Measurements from ENCODE around the gene RCOR2. TPM values are rescaled to one million over a fixed set of nuclear protein-coding genes. Genes with fewer than 3 reads are reported as not detected.

RCOR2 gene
- total and polyA plus RNA-seq, 2 of the 13 experiments (the other 11 are each of a cell fraction or from before 2014, with no cell fraction given), result 8.3 to 8.5 TPM

DNA sequence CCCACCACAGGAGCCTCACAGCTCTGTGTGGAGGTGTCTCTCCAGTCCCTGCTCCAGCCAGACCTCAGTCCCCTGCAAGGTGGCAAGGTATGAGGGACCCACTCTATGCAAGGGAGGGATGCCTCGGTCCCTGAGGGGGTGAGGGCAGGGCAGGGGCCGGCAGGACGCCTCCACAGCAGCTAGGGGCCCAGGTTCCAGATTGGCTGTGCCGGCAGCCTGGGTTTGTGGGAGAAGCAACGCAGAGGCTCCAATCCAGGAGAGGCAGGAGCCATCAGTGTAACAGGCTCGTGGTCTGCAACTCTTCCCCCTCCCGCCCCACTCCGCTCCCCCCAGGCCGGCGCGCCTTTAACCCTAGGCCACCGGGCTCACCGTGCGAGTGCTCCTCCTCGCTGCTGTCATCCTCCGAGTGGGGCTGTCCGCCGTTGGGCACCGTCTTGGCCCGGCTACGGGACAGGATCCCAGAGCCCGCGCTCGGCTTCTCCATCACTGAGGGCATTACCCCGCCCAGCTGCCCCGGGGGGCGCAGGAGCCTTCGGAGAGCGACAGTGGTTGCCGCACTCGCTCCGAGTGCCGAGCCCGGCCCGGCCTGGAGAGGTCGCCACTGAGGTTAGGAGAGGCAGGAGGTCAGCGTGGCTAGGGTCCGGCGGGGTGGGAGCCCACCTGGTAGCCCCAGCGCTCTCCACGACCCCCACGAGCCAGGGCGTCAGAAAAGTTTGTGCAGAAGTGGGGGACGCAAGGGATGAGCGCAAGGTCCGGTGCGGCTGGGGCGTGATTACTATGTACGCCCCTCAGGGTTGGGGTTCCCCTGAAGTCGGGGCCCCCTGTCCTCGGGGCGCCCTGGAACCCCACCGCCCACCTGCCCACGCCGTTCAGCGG, 765 bp downstream of the RCOR2 start (continued):
- TF ChIP-seq ZBTB25 (CRISPR knock-in tag; IDR thresholded peaks at IDR 0.05) (0 out of 2 replicates have a peak, but pooled peaks have one; percentile 8), TCF7 (IDR thresholded peaks at IDR 0.05; ENCODE audit: low read depth) (no peak), PHF8 (CRISPR knock-in tag; IDR thresholded peaks at IDR 0.05) (no peak), ZFY (CRISPR knock-in tag; IDR thresholded peaks at IDR 0.05) (0 out of 2 replicates have a peak, but pooled peaks have one; percentile 23), THRA (CRISPR knock-in tag; IDR thresholded peaks at IDR 0.05; ENCODE audit: borderline replicate concordance) (peak; percentile 25; the same call in 1 of the 2 replicates), SMC3 (IDR thresholded peaks at IDR 0.05; ENCODE audit: low read length) (no peak; the same call in 1 of the 2 replicates), NFE2L2 (IDR thresholded peaks at IDR 0.05; ENCODE audit: low read length) (no peak), ZNF552 (CRISPR knock-in tag; IDR thresholded peaks at IDR 0.05; ENCODE audit: borderline replicate concordance) (no peak), STAT5B (CRISPR knock-in tag; IDR thresholded peaks at IDR 0.05) (no peak), TBX3 (IDR thresholded peaks at IDR 0.05; ENCODE audit: borderline replicate concordance) (no peak), GLI4 (CRISPR knock-in tag; IDR thresholded peaks at IDR 0.05; ENCODE audit: borderline replicate concordance) (no peak), HHEX (CRISPR knock-in tag; IDR thresholded peaks at IDR 0.05) (no peak), CENPX (CRISPR knock-in tag; IDR thresholded peaks at IDR 0.05) (no peak), ZNF326 (CRISPR knock-in tag; IDR thresholded peaks at IDR 0.05; ENCODE audit: borderline replicate concordance) (no peak), SAP130 (CRISPR knock-in tag; IDR thresholded peaks at IDR 0.05; ENCODE audit: low read depth) (peak; percentile 49), NCOR1 (IDR thresholded peaks at IDR 0.05; ENCODE audit: borderline replicate concordance, low read length) (no peak)
- TF ChIP-seq, protein P1, sequence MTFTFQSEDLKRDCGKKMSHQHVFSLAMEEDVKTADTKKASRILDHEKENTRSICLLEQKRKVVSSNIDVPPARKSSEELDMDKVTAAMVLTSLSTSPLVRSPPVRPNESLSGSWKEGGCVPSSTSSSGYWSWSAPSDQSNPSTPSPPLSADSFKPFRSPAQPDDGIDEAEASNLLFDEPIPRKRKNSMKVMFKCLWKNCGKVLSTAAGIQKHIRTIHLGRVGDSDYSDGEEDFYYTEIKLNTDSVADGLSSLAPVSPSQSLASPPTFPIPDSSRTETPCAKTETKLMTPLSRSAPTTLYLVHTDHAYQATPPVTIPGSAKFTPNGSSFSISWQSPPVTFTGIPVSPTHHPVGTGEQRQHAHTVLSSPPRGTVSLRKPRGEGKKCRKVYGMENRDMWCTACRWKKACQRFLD (CRISPR knock-in tag; IDR thresholded peaks at IDR 0.05; ENCODE audit: borderline replicate concordance), result no peak
- TF ChIP-seq, protein P2, sequence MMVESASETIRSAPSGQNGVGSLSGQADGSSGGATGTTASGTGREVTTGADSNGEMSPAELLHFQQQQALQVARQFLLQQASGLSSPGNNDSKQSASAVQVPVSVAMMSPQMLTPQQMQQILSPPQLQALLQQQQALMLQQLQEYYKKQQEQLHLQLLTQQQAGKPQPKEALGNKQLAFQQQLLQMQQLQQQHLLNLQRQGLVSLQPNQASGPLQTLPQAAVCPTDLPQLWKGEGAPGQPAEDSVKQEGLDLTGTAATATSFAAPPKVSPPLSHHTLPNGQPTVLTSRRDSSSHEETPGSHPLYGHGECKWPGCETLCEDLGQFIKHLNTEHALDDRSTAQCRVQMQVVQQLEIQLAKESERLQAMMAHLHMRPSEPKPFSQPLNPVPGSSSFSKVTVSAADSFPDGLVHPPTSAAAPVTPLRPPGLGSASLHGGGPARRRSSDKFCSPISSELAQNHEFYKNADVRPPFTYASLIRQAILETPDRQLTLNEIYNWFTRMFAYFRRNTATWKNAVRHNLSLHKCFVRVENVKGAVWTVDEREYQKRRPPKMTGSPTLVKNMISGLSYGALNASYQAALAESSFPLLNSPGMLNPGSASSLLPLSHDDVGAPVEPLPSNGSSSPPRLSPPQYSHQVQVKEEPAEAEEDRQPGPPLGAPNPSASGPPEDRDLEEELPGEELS (CRISPR knock-in tag; IDR thresholded peaks at IDR 0.05), result no peak
- TF ChIP-seq, protein P3, sequence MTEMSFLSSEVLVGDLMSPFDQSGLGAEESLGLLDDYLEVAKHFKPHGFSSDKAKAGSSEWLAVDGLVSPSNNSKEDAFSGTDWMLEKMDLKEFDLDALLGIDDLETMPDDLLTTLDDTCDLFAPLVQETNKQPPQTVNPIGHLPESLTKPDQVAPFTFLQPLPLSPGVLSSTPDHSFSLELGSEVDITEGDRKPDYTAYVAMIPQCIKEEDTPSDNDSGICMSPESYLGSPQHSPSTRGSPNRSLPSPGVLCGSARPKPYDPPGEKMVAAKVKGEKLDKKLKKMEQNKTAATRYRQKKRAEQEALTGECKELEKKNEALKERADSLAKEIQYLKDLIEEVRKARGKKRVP (CRISPR knock-in tag; IDR thresholded peaks at IDR 0.05), result no peak
- TF ChIP-seq, protein P4, sequence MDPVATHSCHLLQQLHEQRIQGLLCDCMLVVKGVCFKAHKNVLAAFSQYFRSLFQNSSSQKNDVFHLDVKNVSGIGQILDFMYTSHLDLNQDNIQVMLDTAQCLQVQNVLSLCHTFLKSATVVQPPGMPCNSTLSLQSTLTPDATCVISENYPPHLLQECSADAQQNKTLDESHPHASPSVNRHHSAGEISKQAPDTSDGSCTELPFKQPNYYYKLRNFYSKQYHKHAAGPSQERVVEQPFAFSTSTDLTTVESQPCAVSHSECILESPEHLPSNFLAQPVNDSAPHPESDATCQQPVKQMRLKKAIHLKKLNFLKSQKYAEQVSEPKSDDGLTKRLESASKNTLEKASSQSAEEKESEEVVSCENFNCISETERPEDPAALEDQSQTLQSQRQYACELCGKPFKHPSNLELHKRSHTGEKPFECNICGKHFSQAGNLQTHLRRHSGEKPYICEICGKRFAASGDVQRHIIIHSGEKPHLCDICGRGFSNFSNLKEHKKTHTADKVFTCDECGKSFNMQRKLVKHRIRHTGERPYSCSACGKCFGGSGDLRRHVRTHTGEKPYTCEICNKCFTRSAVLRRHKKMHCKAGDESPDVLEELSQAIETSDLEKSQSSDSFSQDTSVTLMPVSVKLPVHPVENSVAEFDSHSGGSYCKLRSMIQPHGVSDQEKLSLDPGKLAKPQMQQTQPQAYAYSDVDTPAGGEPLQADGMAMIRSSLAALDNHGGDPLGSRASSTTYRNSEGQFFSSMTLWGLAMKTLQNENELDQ (CRISPR knock-in tag; IDR thresholded peaks at IDR 0.05; ENCODE audit: borderline replicate concordance), result no peak

Measured in HepG2 (cell line).